GM21825 (cell line): ENCODE data around the gene C2CD2.
A peak's percentile ranks its signal among the peaks of the same experiment; 100 is the strongest.

Experiments
- ATAC-seq: cut with Tn5 transposase; IDR thresholded peaks from one replicate; pipeline ENCODE4 v1.9.1; 2021; ENCODE audit warnings: mild to moderate bottlenecking, moderate library complexity; ENCODE audit not compliant: unreplicated experiment

The C2CD2 gene

GRCh38 chr21:41869771-41870170 is 84.0 kb downstream of the C2CD2 start:
- no peak for ATAC-seq

- ATAC-seq: peak; percentile 40
Observed at GRCh38 chr21:41868062-41868710, 85.6 kb downstream of the C2CD2 start.

GRCh38 chr21:41867313-41867712 is 86.5 kb downstream of the C2CD2 start:
- no peak for ATAC-seq

GRCh38 chr21:41866274-41866809 is 87.5 kb downstream of the C2CD2 start:
- ATAC-seq: no peak

GRCh38 chr21:41865002-41865777 is 88.6 kb downstream of the C2CD2 start:
- peak; percentile 62 for ATAC-seq

GRCh38 chr21:41864311-41865001 is 89.4 kb downstream of the C2CD2 start:
- no peak for ATAC-seq

- no peak for ATAC-seq
Observed at GRCh38 chr21:41863439-41863740, 90.4 kb downstream of the C2CD2 start.

- no peak for ATAC-seq
Observed at GRCh38 chr21:41861987-41862386, 91.8 kb downstream of the C2CD2 start.

- ATAC-seq: no peak
Observed at GRCh38 chr21:41861255-41861654, 92.6 kb downstream of the C2CD2 start.

GRCh38 chr21:41859297-41859980 is 94.4 kb downstream of the C2CD2 start:
- no peak for ATAC-seq

GRCh38 chr21:41858466-41859296 is 95.1 kb downstream of the C2CD2 start:
- ATAC-seq: no peak

GRCh38 chr21:41857771-41858300 is 96.0 kb downstream of the C2CD2 start:
- ATAC-seq: no peak

GRCh38 chr21:41856572-41856971 is 97.2 kb downstream of the C2CD2 start:
- no peak for ATAC-seq

- no peak for ATAC-seq
Observed at GRCh38 chr21:41854426-41854995, 99.3 kb downstream of the C2CD2 start.

- ATAC-seq: no peak
Observed at GRCh38 chr21:41852929-41853320, 100.9 kb downstream of the C2CD2 start.

GRCh38 chr21:41852151-41852928 is 101.5 kb downstream of the C2CD2 start:
- no peak for ATAC-seq

GRCh38 chr21:41851090-41851790 is 102.6 kb downstream of the C2CD2 start:
- ATAC-seq: no peak

GRCh38 chr21:41850085-41850484 is 103.7 kb downstream of the C2CD2 start:
- ATAC-seq: no peak
